Measurements from ENCODE around the gene ELF2. TPM values are rescaled to one million over a fixed set of nuclear protein-coding genes. Genes with fewer than 3 reads are reported as not detected.

The ELF2 gene
- total RNA-seq, 4 donors from 2014 or later = 37.1 to 54.9 (median 44.7) TPM

- WGBS, 2 donors = 85 to 92% methylated on average over 3 of the region's 3 CpGs
- DNase-seq (ENCODE audit: low spot score in 2 of 2) = no peak
- H3K4me3 ChIP-seq (ENCODE audit: low read depth, poor library complexity, severe bottlenecking) = no peak overlapping the region
- no peak for TF ChIP-seq CTCF (IDR thresholded peaks at IDR 0.05)
- no peak for TF ChIP-seq POLR2A (IDR thresholded peaks at IDR 0.05)
- intact Hi-C loops (cut with DNase I; ENCODE audit: low total_unique reads) = no loop called here
Observed at GRCh38 chr4:139048026-139048425, 129.0 kb downstream of the ELF2 start.

GRCh38 chr4:139044291-139044690 lies 132.7 kb downstream of the ELF2 start:
- H3K4me3 ChIP-seq (ENCODE audit: low read depth, poor library complexity, severe bottlenecking) = no peak overlapping the region
- DNase-seq (ENCODE audit: low spot score in 2 of 2) = no peak
- intact Hi-C loops (cut with DNase I; ENCODE audit: low total_unique reads) = no loop called here
- WGBS, 2 donors = 81 to 88% methylated on average over 2 of the region's 2 CpGs
- TF ChIP-seq CTCF (IDR thresholded peaks at IDR 0.05) (no peak), POLR2A (IDR thresholded peaks at IDR 0.05) (no peak)

GRCh38 chr4:139042981-139043460 lies 134.0 kb downstream of the ELF2 start:
- TF ChIP-seq CTCF (IDR thresholded peaks at IDR 0.05) = no peak
- TF ChIP-seq POLR2A (IDR thresholded peaks at IDR 0.05) = no peak
- 66 to 67% methylated on average over 10 of the region's 10 CpGs for WGBS, 2 donors
- no peak for DNase-seq (ENCODE audit: low spot score in 2 of 2)
- intact Hi-C loops (cut with DNase I; ENCODE audit: low total_unique reads) = no loop called here
- no peak overlapping the region for H3K4me3 ChIP-seq (ENCODE audit: low read depth, poor library complexity, severe bottlenecking)

- DNase-seq (ENCODE audit: low spot score in 2 of 2) = no peak
- intact Hi-C loops (cut with DNase I; ENCODE audit: low total_unique reads) = no loop called here
- 76 to 90% methylated on average over 1 of the region's 1 CpG for WGBS, 2 donors
- no peak for TF ChIP-seq POLR2A (IDR thresholded peaks at IDR 0.05)
- TF ChIP-seq CTCF (IDR thresholded peaks at IDR 0.05) = no peak
- no peak overlapping the region for H3K4me3 ChIP-seq (ENCODE audit: low read depth, poor library complexity, severe bottlenecking)
Observed at GRCh38 chr4:139038874-139039443, 138.1 kb downstream of the ELF2 start.

GRCh38 chr4:139036885-139037284 lies 140.1 kb downstream of the ELF2 start:
- intact Hi-C loops (cut with DNase I; ENCODE audit: low total_unique reads) = no loop called here
- TF ChIP-seq CTCF (IDR thresholded peaks at IDR 0.05) (no peak), POLR2A (IDR thresholded peaks at IDR 0.05) (no peak)
- H3K4me3 ChIP-seq (ENCODE audit: low read depth, poor library complexity, severe bottlenecking) = no peak overlapping the region
- DNase-seq (ENCODE audit: low spot score in 2 of 2) = no peak
- 86 to 91% methylated on average over 2 of the region's 2 CpGs for WGBS, 2 donors

GRCh38 chr4:139035650-139036049 lies 141.4 kb downstream of the ELF2 start:
- no peak for DNase-seq (ENCODE audit: low spot score in 2 of 2)
- 86 to 94% methylated on average over 5 of the region's 5 CpGs for WGBS, 2 donors
- intact Hi-C loops (cut with DNase I; ENCODE audit: low total_unique reads) = no loop called here
- TF ChIP-seq CTCF (IDR thresholded peaks at IDR 0.05) (no peak), POLR2A (IDR thresholded peaks at IDR 0.05) (no peak)
- H3K4me3 ChIP-seq (ENCODE audit: low read depth, poor library complexity, severe bottlenecking) = no peak overlapping the region

Measured in lower leg skin (tissue), 4 donors.